Measurements from ENCODE around the gene NRAP. TPM values are rescaled to one million over a fixed set of nuclear protein-coding genes. Genes with fewer than 3 reads are reported as not detected.
A peak's percentile ranks its signal among the peaks of the same experiment; 100 is the strongest.

The NRAP gene
- total RNA-seq, 1 donor from 2014 or later, result not detected

GRCh38 chr10:113679463-113680189 lies 15.8 kb upstream of the NRAP start, which contains the start of gene CASP7:
Gene CASP7 (plus strand): TSS chr10:113679912. CDS start chr10:113697494, 17,582 bp downstream.
- peaks cover 21% of the 10 kb centered on the region for H3K4me1 Mint-ChIP-seq (ENCODE audit: low read depth)
- peaks cover 6% of the 10 kb centered on the region for H3K9me3 Mint-ChIP-seq (ENCODE audit: low read depth)
- DNase-seq (ENCODE audit: low spot score), result no peak
- peak within 1 kb of the TSS; percentile 95 for H3K4me3 Mint-ChIP-seq (ENCODE audit: unreplicated experiment)
- peaks cover 2% of the 10 kb centered on the region for H3K27me3 Mint-ChIP-seq (ENCODE audit: low read depth)
- TF ChIP-seq CTCF (IDR thresholded peaks at IDR 0.05), result no peak
- peak within 1 kb of the TSS; percentile 95 for H3K27ac Mint-ChIP-seq (ENCODE audit: unreplicated experiment)
- peaks cover 7% of the 10 kb centered on the region for H3K36me3 Mint-ChIP-seq (ENCODE audit: low read depth)

- TF ChIP-seq CTCF (IDR thresholded peaks at IDR 0.05), result no peak
- Mint-ChIP-seq H3K27me3 (ENCODE audit: low read depth) (peaks cover 10% of the 10 kb centered on the region), H3K27ac (ENCODE audit: unreplicated experiment) (no peak overlapping the region), H3K9me3 (ENCODE audit: low read depth) (peaks cover 11% of the 10 kb centered on the region), H3K4me3 (ENCODE audit: unreplicated experiment) (no peak overlapping the region), H3K36me3 (ENCODE audit: low read depth) (no peaks in the 10 kb centered on the region), H3K4me1 (ENCODE audit: low read depth) (peaks cover 4% of the 10 kb centered on the region)
- DNase-seq (ENCODE audit: low spot score), result no peak
Observed at GRCh38 chr10:113666682-113667252, 2.9 kb upstream of the NRAP start.

GRCh38 chr10:113665806-113666354 lies 2.0 kb upstream of the NRAP start:
- Mint-ChIP-seq H3K4me1 (ENCODE audit: low read depth) (peaks cover 4% of the 10 kb centered on the region), H3K4me3 (ENCODE audit: unreplicated experiment) (no peak overlapping the region), H3K36me3 (ENCODE audit: low read depth) (no peaks in the 10 kb centered on the region), H3K9me3 (ENCODE audit: low read depth) (peaks cover 7% of the 10 kb centered on the region), H3K27me3 (ENCODE audit: low read depth) (peaks cover 11% of the 10 kb centered on the region), H3K27ac (ENCODE audit: unreplicated experiment) (no peak overlapping the region)
- no peak for DNase-seq (ENCODE audit: low spot score)
- TF ChIP-seq CTCF (IDR thresholded peaks at IDR 0.05), result no peak

- H3K4me1 Mint-ChIP-seq (ENCODE audit: low read depth), result peaks cover 4% of the 10 kb centered on the region
- peaks cover 11% of the 10 kb centered on the region for H3K27me3 Mint-ChIP-seq (ENCODE audit: low read depth)
- no peaks in the 10 kb centered on the region for H3K36me3 Mint-ChIP-seq (ENCODE audit: low read depth)
- no peak overlapping the region for H3K27ac Mint-ChIP-seq (ENCODE audit: unreplicated experiment)
- no peak for DNase-seq (ENCODE audit: low spot score)
- no peak for TF ChIP-seq CTCF (IDR thresholded peaks at IDR 0.05)
- H3K4me3 Mint-ChIP-seq (ENCODE audit: unreplicated experiment), result no peak overlapping the region
- H3K9me3 Mint-ChIP-seq (ENCODE audit: low read depth), result peaks cover 4% of the 10 kb centered on the region
Observed at GRCh38 chr10:113665352-113665751, 1.5 kb upstream of the NRAP start.

- no peak overlapping the region for H3K27ac Mint-ChIP-seq (ENCODE audit: unreplicated experiment)
- H3K4me1 Mint-ChIP-seq (ENCODE audit: low read depth), result peaks cover 4% of the 10 kb centered on the region
Observed at GRCh38 chr10:113663142-113663541, 699 bp downstream of the NRAP start.

More at GRCh38 chr10:113663142-113663541, 699 bp downstream of the NRAP start:
- no peak for DNase-seq (ENCODE audit: low spot score)
- Mint-ChIP-seq H3K27me3 (ENCODE audit: low read depth) (peaks cover 13% of the 10 kb centered on the region), H3K36me3 (ENCODE audit: low read depth) (no peaks in the 10 kb centered on the region), H3K9me3 (ENCODE audit: low read depth) (no peaks in the 10 kb centered on the region), H3K4me3 (ENCODE audit: unreplicated experiment) (no peak overlapping the region)
- no peak for TF ChIP-seq CTCF (IDR thresholded peaks at IDR 0.05)
